ENCODE measurements around the gene ABCA4. TPM values are rescaled to one million over a fixed set of nuclear protein-coding genes. Genes with fewer than 3 reads are reported as not detected.

ABCA4 gene
- total RNA-seq, 1 experiment from 2014 or later: 0.22 TPM

DNA sequence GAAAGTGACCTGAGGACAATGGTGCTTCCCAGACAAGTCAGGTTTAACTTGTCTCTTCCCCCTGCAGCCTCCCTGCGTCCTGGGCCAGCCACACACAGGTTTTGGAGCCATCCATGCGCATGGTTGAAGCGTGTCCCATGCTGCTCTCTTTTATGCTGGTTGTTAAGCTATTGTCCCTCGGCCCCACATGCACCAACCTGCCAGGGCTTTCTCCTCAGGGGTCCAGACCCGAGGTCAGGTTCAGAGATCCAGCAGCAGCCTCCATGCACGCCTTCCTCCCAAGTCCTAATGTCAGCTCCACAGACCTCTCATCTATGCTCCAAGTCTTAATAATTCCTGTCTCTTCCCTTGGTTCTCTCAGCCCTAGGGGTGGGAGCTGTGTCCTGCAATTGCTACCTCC, 1.6 kb downstream of the ABCA4 start:
- POLR2A ChIA-PET: no interaction called here
- no TSS peak for BruUV-seq (replicated peaks)

GRCh38 chr1:94118471-94118870, 2.5 kb downstream of the ABCA4 start:
- POLR2A ChIA-PET: no interaction called here
- RAD21 ChIA-PET (ENCODE audit: low non-redundant PET in 1 of 2, low total read pairs in 2 of 2, uncharacterized antibody in 2 of 2, unreplicated experiment in 2 of 2): no interaction called here
- Histone ChIP-seq H3K27ac (ENCODE audit: low read depth, low read length) (no peak overlapping the region), H3K36me3 (ENCODE audit: control insufficient read depth in 1 of 2, insufficient read depth in 2 of 2, low read length in 2 of 2) (no peaks in the 10 kb centered on the region), H4K20me1 (ENCODE audit: insufficient read depth) (no peaks in the 10 kb centered on the region), H3K27me3 (ENCODE audit: insufficient read depth, low read length) (no peaks in the 10 kb centered on the region), H3K9me3 (ENCODE audit: control insufficient read depth in 1 of 2, insufficient read depth in 1 of 2, low read depth in 1 of 2, low read length in 2 of 2) (no peaks in the 10 kb centered on the region), H2AFZ (ENCODE audit: low read depth, low read length, poor library complexity, severe bottlenecking) (no peak overlapping the region), H3K4me3 (replicated peaks in 1 of 2; ENCODE audit: low read depth in 1 of 2, low read length in 2 of 2) (no peak overlapping the region), H3K79me2 (ENCODE audit: insufficient read depth, low read length) (no peaks in the 10 kb centered on the region), H3K4me2 (ENCODE audit: low read length) (no peak overlapping the region), H3K4me1 (ENCODE audit: control insufficient read depth in 1 of 2, insufficient read depth in 2 of 2, low read length in 2 of 2) (no peaks in the 10 kb centered on the region; a peak in 1 of 4 replicates), H3K9me2 (ENCODE audit: insufficient read depth) (no peaks in the 10 kb centered on the region), H3K9ac (ENCODE audit: low read length) (no peak overlapping the region)
- CTCF ChIA-PET: no interaction called here
- ATAC-seq (no peak), DNase-seq (ENCODE audit: low read depth, low spot score) (no peak)
- no TSS peak for BruUV-seq (replicated peaks)
- intact Hi-C loops (cut with micrococcal nuclease): no loop called here
- TF ChIP-seq, protein P1, sequence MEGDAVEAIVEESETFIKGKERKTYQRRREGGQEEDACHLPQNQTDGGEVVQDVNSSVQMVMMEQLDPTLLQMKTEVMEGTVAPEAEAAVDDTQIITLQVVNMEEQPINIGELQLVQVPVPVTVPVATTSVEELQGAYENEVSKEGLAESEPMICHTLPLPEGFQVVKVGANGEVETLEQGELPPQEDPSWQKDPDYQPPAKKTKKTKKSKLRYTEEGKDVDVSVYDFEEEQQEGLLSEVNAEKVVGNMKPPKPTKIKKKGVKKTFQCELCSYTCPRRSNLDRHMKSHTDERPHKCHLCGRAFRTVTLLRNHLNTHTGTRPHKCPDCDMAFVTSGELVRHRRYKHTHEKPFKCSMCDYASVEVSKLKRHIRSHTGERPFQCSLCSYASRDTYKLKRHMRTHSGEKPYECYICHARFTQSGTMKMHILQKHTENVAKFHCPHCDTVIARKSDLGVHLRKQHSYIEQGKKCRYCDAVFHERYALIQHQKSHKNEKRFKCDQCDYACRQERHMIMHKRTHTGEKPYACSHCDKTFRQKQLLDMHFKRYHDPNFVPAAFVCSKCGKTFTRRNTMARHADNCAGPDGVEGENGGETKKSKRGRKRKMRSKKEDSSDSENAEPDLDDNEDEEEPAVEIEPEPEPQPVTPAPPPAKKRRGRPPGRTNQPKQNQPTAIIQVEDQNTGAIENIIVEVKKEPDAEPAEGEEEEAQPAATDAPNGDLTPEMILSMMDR (IDR thresholded peaks at IDR 0.05 in 2 of 3, conservative IDR thresholded peaks at IDR 0.05 in 1 of 3; ENCODE audit: borderline replicate concordance in 1 of 3, insufficient read depth in 1 of 3, low read depth in 2 of 3, low read length in 2 of 3): no peak
- TF ChIP-seq FOSL1 (IDR thresholded peaks at IDR 0.05; ENCODE audit: low read depth) (no peak), EGR1 (IDR thresholded peaks at IDR 0.05; ENCODE audit: low read depth) (no peak), TCF7L2 (IDR thresholded peaks at IDR 0.05; ENCODE audit: borderline replicate concordance, extremely low read depth, insufficient read depth, insufficient read length) (no peak), SP1 (IDR thresholded peaks at IDR 0.05; ENCODE audit: low read depth) (no peak), ZFX (IDR thresholded peaks at IDR 0.05) (no peak), SRF (IDR thresholded peaks at IDR 0.05; ENCODE audit: low read depth) (no peak), ZNF274 (IDR thresholded peaks at IDR 0.05; ENCODE audit: low read depth, low read length) (no peak), EZH2 (IDR thresholded peaks at IDR 0.05) (no peak), POLR2A (IDR thresholded peaks at IDR 0.05; ENCODE audit: borderline replicate concordance, extremely low read depth, insufficient read depth, insufficient read length) (no peak), REST (IDR thresholded peaks at IDR 0.05; ENCODE audit: low read depth) (no peak)

More for the DNA sequence above, 1.6 kb downstream of the ABCA4 start:
- Histone ChIP-seq H3K9me3 (ENCODE audit: control insufficient read depth in 1 of 2, insufficient read depth in 1 of 2, low read depth in 1 of 2, low read length in 2 of 2) (no peaks in the 10 kb centered on the region), H3K36me3 (ENCODE audit: control insufficient read depth in 1 of 2, insufficient read depth in 2 of 2, low read length in 2 of 2) (no peaks in the 10 kb centered on the region), H4K20me1 (ENCODE audit: insufficient read depth) (no peaks in the 10 kb centered on the region), H2AFZ (ENCODE audit: low read depth, low read length, poor library complexity, severe bottlenecking) (no peak overlapping the region), H3K27ac (ENCODE audit: low read depth, low read length) (no peak overlapping the region), H3K4me1 (ENCODE audit: control insufficient read depth in 1 of 2, insufficient read depth in 2 of 2, low read length in 2 of 2) (no peaks in the 10 kb centered on the region; a peak in 1 of 4 replicates), H3K4me2 (ENCODE audit: low read length) (no peak overlapping the region), H3K4me3 (replicated peaks in 1 of 2; ENCODE audit: low read depth in 1 of 2, low read length in 2 of 2) (no peak overlapping the region), H3K79me2 (ENCODE audit: insufficient read depth, low read length) (no peaks in the 10 kb centered on the region), H3K9me2 (ENCODE audit: insufficient read depth) (no peaks in the 10 kb centered on the region), H3K9ac (ENCODE audit: low read length) (no peak overlapping the region), H3K27me3 (ENCODE audit: insufficient read depth, low read length) (no peaks in the 10 kb centered on the region)
- intact Hi-C loops (cut with micrococcal nuclease): no loop called here
- ATAC-seq: no peak; the same call in 1 of the 2 replicates
- no peak for DNase-seq (ENCODE audit: low read depth, low spot score)
- ChIA-PET RAD21 (ENCODE audit: low non-redundant PET in 1 of 2, low total read pairs in 2 of 2, uncharacterized antibody in 2 of 2, unreplicated experiment in 2 of 2) (no interaction called here), CTCF (no interaction called here)
- TF ChIP-seq FOSL1 (IDR thresholded peaks at IDR 0.05; ENCODE audit: low read depth): no peak
- no peak for TF ChIP-seq POLR2AphosphoS5 (IDR thresholded peaks at IDR 0.05; ENCODE audit: low read depth, low read length)
- no peak for TF ChIP-seq CEBPB (IDR thresholded peaks at IDR 0.05; ENCODE audit: low read depth)
- TF ChIP-seq EZH2 (IDR thresholded peaks at IDR 0.05): no peak
- TF ChIP-seq ATF3 (IDR thresholded peaks at IDR 0.05): no peak
- no peak for TF ChIP-seq MAX (IDR thresholded peaks at IDR 0.05)
- no peak for TF ChIP-seq EGR1 (IDR thresholded peaks at IDR 0.05; ENCODE audit: low read depth)
- no peak for TF ChIP-seq JUND (IDR thresholded peaks at IDR 0.05)
- no peak for TF ChIP-seq SP1 (IDR thresholded peaks at IDR 0.05; ENCODE audit: low read depth)
- no peak for TF ChIP-seq EZH2phosphoT487 (IDR thresholded peaks at IDR 0.05; ENCODE audit: borderline replicate concordance)
